OCI-LY7 (cell line): ENCODE measurements around the gene PDZRN3. TPM values are rescaled to one million over a fixed set of nuclear protein-coding genes. Genes with fewer than 3 reads are reported as not detected.

Source experiments
- BruUV-seq: library from RNA; stranded (reverse); fragments of 400-500 nt; replicated peaks from 2 replicates; lab custom pipeline; 2021; lab: Mats Ljungman, UMichigan
- CTCF ChIA-PET: fragments of 300-600 bp; sonication (Branson Sonifier 250); formaldehyde crosslinking; loops from one replicate; lab custom pipeline; 2022; ENCODE audit warnings: antibody characterized with exemption; ENCODE audit not compliant: unreplicated experiment; lab: Charles Lee
- POLR2A ChIA-PET: fragments of 300-600 bp; sonication (Branson Sonifier 250); formaldehyde crosslinking; loops from one replicate; lab custom pipeline; 2022; ENCODE audit warnings: antibody characterized with exemption; lab: Charles Lee
- DNase-seq: peaks from one replicate; pipeline ENCODE4 v3.0.0-alpha.2; 2015; ENCODE audit warnings: low spot score
- H2AFZ ChIP-seq: fragments of 200-600 bp; sonication (generic), shearing (Covaris generic); 2 replicates; pipeline ENCODE4 v1.6.1; 2014; ENCODE audit warnings: mild to moderate bottlenecking, antibody characterized with exemption, low read length, moderate library complexity
- H3K27ac ChIP-seq: fragments of 200-600 bp; sonication (generic); 2 replicates; pipeline ENCODE4 v1.5.1; 2014; ENCODE audit warnings: mixed run types, low read depth, mild to moderate bottlenecking, moderate library complexity, low read length, inconsistent platforms; ENCODE audit not compliant: poor library complexity, severe bottlenecking
- H3K36me3 ChIP-seq: fragments of 200-600 bp; sonication (generic); 2 replicates; pipeline ENCODE4 v1.6.1; 2014; ENCODE audit warnings: mild to moderate bottlenecking, antibody characterized with exemption, low read length, moderate library complexity, mixed read lengths; ENCODE audit not compliant: insufficient read depth
- H3K4me1 ChIP-seq: fragments of 200-600 bp; sonication (generic); 2 replicates; pipeline ENCODE4 v1.5.1; 2014; ENCODE audit warnings: mild to moderate bottlenecking, low read length; ENCODE audit not compliant: insufficient read depth, poor library complexity, severe bottlenecking
- H3K4me2 ChIP-seq: fragments of 200-600 bp; sonication (generic); 2 replicates; pipeline ENCODE4 v1.6.1; 2014; ENCODE audit warnings: mild to moderate bottlenecking, low read length
- H3K4me3 ChIP-seq: fragments of 200-600 bp; sonication (generic); 2 replicates; pipeline ENCODE4 v1.5.1; 2014; ENCODE audit warnings: mild to moderate bottlenecking, low read depth, low read length; ENCODE audit not compliant: poor library complexity, severe bottlenecking
- H3K79me2 ChIP-seq: fragments of 200-600 bp; sonication (generic); 2 replicates; pipeline ENCODE4 v1.6.1; 2016; ENCODE audit warnings: low read depth, mild to moderate bottlenecking, low read length, moderate library complexity, mixed read lengths; ENCODE audit not compliant: insufficient read depth
- H3K9me2 ChIP-seq: fragments of 200-600 bp; sonication (generic); 2 replicates; pipeline ENCODE4 v1.6.1; 2016; ENCODE audit warnings: mild to moderate bottlenecking, low read length, mixed read lengths; ENCODE audit not compliant: insufficient read depth
- H3K9me3 ChIP-seq: fragments of 200-600 bp; sonication (generic); 2 replicates; pipeline ENCODE4 v1.6.1; 2014; ENCODE audit warnings: mild to moderate bottlenecking, mixed run types, low read length, mixed read lengths
- H4K20me1 ChIP-seq: fragments of 200-600 bp; sonication (generic); 2 replicates; pipeline ENCODE4 v1.6.1; 2014; ENCODE audit warnings: mild to moderate bottlenecking, antibody characterized with exemption, low read length, moderate library complexity, mixed read lengths; ENCODE audit not compliant: insufficient read depth
- CTCF ChIP-seq: fragments of 200-600 bp; sonication (generic); conservative IDR thresholded peaks from 2 replicates; pipeline ENCODE4 v1.5.1; 2014; ENCODE audit warnings: mild to moderate bottlenecking, antibody characterized with exemption, low read length, moderate library complexity, mixed read lengths
- EZH2phosphoT487 ChIP-seq: fragments of 200-600 bp; sonication (generic); IDR thresholded peaks from 2 replicates; pipeline ENCODE4 v1.6.1; 2018; ENCODE audit warnings: low read depth, borderline replicate concordance, mild to moderate bottlenecking, mixed run types, antibody characterized with exemption, low read length, moderate library complexity, mixed read lengths
- intact Hi-C: fragments of 100-400 bp; cut with micrococcal nuclease; formaldehyde crosslinking; loops from one replicate; pipeline ENCODE4 v1.10.0; 2022; ENCODE audit not compliant: unreplicated experiment
- total RNA-seq, 2 experiments: library from RNA; depleted of rRNA in 1 of 2; stranded (reverse); fragments of >200 nt in 1 of 2; shearing (Covaris generic) in 1 of 2; gene quantifications; 2 replicates each; pipeline ENCODE4 v1.2.3, GENCODE V29; 2014 to 2022

Gene PDZRN3
- total RNA-seq, 2 experiments from 2014 or later: 0.95 TPM; not detected in 1

- Histone ChIP-seq H3K36me3 (no peaks in the 10 kb centered on the region), H3K27ac (no peak overlapping the region), H4K20me1 (no peaks in the 10 kb centered on the region), H2AFZ (peak overlapping the region; percentile 57; the same call in 1 of the 2 replicates), H3K4me2 (peak overlapping the region; percentile 49), H3K4me3 (peak overlapping the region; percentile 8), H3K4me1 (peaks cover 17% of the 10 kb centered on the region), H3K9me2 (no peaks in the 10 kb centered on the region), H3K9me3 (no peaks in the 10 kb centered on the region), H3K79me2 (no peaks in the 10 kb centered on the region)
- ChIA-PET POLR2A (interaction anchor here (0.5 to 2.7 kb wide), 14 partner anchors 10 to 386 kb away, joined by 3 to 15 read pairs (median 3); no protein-coding TSS in a partner anchor), CTCF (interaction anchor here (0.9 to 1.8 kb wide), 2 partner anchors 17 to 28 kb away, joined by 5 to 6 read pairs; no protein-coding TSS in a partner anchor)
- peak; percentile 4 for DNase-seq
- intact Hi-C loops: no loop called here
- TF ChIP-seq EZH2phosphoT487 (no peak), CTCF (no peak)
- BruUV-seq: no TSS peak
Observed at GRCh38 chr3:73484656-73485248, 140.0 kb downstream of the PDZRN3 start.

GRCh38 chr3:73481888-73482287, 142.9 kb downstream of the PDZRN3 start:
- Histone ChIP-seq H3K9me2 (no peaks in the 10 kb centered on the region), H3K4me2 (no peak overlapping the region), H4K20me1 (no peaks in the 10 kb centered on the region), H3K9me3 (no peaks in the 10 kb centered on the region), H2AFZ (no peak overlapping the region), H3K4me3 (no peak overlapping the region), H3K79me2 (no peaks in the 10 kb centered on the region), H3K27ac (no peak overlapping the region), H3K4me1 (peaks cover 17% of the 10 kb centered on the region), H3K36me3 (no peaks in the 10 kb centered on the region)
- BruUV-seq: no TSS peak
- CTCF ChIA-PET: no interaction called here
- POLR2A ChIA-PET: no interaction called here
- TF ChIP-seq CTCF: no peak
- no peak for TF ChIP-seq EZH2phosphoT487
- intact Hi-C loops: no loop called here
- no peak for DNase-seq

- POLR2A ChIA-PET: interaction anchor here (0.6 to 0.7 kb wide), 2 partner anchors 13 to 47 kb away, joined by 3 read pairs; no protein-coding TSS in a partner anchor
- no peaks in the 10 kb centered on the region for H3K36me3 ChIP-seq
Observed at GRCh38 chr3:73480187-73480672, 144.5 kb downstream of the PDZRN3 start.

More at GRCh38 chr3:73480187-73480672, 144.5 kb downstream of the PDZRN3 start:
- intact Hi-C loops: no loop called here
- CTCF ChIA-PET: no interaction called here
- no peak for TF ChIP-seq CTCF
- TF ChIP-seq EZH2phosphoT487: no peak
- BruUV-seq: no TSS peak
- H3K4me2 ChIP-seq: no peak overlapping the region
- peaks cover 16% of the 10 kb centered on the region for H3K4me1 ChIP-seq
- no peak overlapping the region for H2AFZ ChIP-seq
- H3K4me3 ChIP-seq: no peak overlapping the region
- H3K79me2 ChIP-seq: no peaks in the 10 kb centered on the region
- DNase-seq: no peak
- H3K27ac ChIP-seq: no peak overlapping the region
- no peaks in the 10 kb centered on the region for H3K9me2 ChIP-seq
- H4K20me1 ChIP-seq: no peaks in the 10 kb centered on the region
- H3K9me3 ChIP-seq: no peaks in the 10 kb centered on the region
